ENCODE measurements around the gene ZNF814. TPM values are rescaled to one million over a fixed set of nuclear protein-coding genes. Genes with fewer than 3 reads are reported as not detected.

Gene ZNF814
- total RNA-seq: 9.1 and 13.6 TPM in 2 replicates

DNA sequence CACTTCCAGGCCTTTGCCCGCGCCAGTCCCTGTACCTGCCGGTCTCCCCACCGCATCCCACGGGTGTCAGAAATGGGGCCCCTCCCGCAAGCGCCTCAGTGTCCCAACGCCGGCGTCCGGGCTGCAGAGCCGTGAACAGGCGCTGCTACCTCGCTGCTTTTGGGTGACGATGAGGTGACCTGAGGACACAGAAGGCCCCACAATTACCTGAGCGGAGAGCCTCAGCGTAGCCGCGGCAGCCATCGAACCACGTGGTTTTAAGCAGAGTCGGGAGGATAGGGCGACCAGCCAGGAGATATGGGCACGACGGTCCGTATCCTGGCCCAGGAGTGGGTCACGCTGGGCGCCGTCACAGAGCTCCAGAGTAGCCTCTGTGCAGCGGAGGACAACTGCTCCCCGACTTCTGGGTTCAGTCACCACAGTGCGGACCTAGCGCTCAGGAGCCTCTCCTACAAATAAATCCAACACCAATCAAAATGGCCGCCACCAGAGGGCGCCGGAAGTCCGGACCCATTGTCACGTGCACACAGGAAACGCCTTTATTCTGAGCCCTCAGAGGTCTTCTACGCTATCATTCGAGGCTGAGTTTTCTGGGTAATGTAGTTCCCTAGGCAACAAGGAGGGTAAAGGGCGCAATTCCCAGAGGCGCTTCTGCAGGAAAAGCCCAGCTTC, at the start of gene ZNF814:
Gene ZNF814, minus strand, starts transcription at position 478 of the 672 bp plus-strand sequence. Its CDS starts 235 bp downstream, at position 243.

DNA sequence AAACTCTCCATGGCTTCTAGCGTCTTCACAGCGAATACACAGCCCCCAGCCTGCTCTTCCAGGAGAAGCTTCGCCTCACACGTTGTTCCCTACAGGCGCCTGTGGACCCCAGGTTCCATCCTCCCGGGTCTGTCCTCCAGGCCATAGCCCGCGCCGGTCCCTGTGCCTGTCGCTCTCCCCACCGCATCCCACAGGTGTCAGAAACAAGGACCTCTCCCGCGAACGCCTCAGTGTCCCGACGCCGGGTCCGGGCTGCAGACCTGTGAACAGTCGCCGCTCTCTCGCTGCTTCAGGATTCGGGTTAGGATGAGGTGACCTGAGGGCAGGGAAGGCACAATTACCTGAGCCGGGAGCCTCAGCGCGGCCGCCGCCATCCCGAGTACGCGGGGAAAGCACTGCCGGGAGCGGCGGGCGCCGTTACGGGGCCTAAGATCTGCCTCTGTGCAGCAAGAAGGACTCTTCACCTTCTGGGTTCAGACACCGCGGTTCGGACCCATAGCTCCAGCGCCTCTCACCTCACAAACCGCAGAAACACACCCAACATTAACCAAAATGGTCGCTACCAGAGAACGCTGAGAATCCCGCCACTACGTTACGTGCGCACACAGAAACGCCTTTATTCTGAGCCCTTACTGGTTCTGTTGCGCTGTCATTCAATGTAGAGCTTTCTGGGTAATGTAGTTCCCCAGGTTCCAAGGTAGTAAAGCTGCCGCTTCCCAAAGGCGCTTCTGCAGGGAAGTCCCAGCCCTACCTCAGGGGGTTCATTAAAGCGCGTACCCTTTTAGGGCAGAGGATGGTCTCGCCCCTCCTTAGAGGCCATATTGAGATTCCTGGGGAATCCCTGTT, 46.2 kb upstream of the ZNF814 start, which contains the start of gene ZNF418:
Gene ZNF418, minus strand, starts transcription at position 583 of the 846 bp plus-strand sequence. CDS start 1,580 bp downstream, outside the sequence.

DNA sequence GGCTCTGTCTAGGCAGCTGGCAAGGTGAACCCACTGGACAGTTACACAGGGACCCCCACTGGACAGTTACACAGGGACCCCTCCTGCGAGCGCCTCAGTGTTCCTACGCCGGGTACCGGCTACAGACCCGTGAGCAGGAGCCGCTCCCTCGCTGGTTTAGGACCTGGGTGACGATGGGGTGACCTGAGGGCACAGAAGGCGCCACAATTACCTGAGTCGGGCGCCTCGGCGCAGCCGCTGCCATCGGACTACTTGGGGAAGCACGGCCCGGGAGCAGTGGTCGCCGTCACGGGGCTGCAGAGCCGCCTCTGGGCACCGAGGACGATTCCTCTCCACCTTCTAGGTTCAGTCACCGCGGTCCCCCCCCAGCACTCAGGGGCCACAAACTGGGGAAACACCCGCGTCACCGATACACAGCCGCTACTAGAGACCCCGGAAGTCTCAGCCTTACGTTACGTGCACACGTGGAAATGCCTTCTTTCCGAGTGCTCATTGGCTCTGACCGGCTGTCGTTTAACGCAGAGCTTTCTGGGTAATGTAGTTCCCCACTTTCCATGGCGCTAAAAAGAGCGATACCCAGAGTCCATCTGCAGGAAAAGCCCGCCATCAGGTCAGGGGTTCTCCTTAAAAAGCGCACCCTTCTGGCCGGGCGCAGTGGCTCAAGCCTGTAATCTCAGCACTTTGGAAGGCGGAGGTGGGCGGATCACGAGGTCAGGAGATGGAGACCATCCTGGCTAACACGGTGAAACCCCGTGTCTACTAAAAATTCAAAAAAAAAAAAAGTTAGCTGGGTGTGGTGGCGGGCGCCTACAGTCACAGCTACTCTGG, 27.5 kb upstream of the ZNF814 start, which contains the start of gene ZNF417:
Gene ZNF417, minus strand, starts transcription at position 425 of the 828 bp plus-strand sequence. Its CDS starts 181 bp downstream, at position 244.

DNA sequence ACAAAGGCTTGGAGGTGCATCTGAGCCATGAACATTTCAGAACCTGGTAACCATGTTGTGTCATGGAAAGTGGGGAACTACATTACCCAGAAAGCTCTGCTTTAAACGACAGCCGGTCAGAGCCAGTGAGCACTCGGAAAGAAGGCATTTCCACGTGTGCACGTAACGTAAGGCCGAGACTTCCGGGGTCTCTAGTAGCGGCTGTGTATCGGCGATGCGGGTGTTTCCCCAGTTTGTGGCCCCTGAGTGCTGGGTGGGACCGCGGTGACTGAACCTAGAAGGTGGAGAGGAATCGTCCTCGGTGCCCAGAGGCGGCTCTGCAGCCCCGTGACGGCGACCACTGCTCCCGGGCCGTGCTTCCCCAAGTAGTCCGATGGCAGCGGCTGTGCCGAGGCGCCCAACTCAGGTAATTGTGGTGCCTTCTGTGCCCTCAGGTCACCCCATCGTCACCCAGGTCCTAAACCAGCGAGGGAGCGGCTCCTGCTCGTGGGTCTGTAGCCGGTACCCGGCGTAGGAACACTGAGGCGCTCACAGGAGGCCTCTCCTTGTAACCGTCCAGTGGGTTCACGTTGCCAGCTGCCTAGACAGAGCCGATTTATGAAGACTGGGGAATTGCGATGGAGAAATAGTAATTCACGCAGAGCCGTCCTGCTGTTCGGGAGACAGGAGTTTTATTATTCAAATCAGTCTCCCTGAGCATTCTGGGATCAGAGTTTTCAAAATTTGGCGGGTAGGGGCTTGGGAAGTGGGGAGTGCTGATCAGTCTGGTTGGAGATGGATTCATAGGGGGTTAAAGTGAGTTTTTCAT, 39.0 kb downstream of the ZNF814 start, which contains the start of gene ZNF587:
Gene ZNF587, plus strand, starts transcription at position 194 of the 808 bp plus-strand sequence. Its CDS starts 180 bp downstream, at position 374.

DNA sequence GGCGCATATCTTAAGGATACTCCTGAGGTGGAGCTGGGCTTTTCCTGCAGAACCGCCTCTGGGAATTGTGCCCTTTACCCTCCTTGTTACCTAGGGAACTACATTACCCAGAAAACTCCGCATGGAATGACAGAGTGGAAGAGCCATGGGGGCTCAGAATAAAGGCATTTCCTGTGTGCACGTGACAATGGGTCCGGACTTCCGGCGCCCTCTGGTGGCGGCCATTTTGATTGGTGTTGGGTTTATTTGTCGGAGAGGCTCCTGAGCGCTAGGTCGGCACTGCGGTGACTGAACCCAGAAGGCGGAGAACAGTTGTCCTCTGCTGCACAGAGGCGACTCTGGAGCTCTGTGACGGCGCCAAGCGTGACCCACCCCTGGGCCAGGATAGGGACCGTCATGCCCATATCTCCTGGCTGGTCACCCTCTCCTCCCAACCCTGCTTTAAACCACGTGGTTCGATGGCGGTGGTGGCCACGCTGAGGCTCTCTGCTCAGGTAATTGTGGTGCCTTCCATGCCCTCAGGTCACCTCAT, 58.7 kb downstream of the ZNF814 start, which contains the start of gene ZNF587B:
Gene ZNF587B, plus strand, starts transcription at position 229 of the 532 bp plus-strand sequence. Its CDS starts 230 bp downstream, at position 459.

DNA sequence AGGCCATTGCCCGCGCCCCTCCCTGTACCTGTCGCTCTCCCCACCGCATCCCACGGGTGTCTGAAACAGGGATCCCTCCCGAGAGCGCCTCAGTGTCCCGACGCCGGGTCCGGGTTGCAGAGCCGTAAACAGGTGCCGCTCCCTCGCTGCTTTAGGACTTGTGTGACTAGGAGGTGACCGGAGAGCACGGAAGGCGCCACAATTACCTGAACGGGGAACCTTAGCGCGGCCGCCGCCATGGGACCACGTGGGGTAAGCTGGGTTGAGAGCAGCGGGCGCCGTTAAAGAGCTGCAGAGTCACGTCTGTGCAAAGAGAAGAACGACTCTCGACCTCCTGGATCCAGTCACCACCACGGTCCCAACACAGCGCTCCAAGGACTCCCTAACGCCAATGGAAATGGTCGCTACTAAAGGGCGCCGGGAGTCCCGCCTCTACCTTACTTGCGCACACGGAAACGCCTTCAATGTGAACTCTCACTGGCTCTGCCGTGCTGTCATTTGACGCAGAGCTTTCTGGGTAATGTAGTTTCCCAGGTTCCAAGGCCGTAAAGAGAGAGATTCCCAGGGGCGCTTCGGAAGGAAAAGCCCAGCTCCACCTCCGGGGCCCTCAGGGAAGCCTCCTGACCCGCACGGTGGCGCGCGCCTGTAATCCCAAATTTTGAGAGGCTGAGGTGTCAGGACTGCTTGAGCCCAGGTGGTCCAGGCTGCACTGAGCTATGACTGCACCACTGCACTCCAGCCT, 74.2 kb downstream of the ZNF814 start, which contains the start of gene ZNF552:
Gene ZNF552, minus strand, starts transcription at position 409 of the 742 bp plus-strand sequence. Its CDS starts 170 bp downstream, at position 239.

Other genes with a start within 250 kb of the ZNF814 start
- not detected in 2 replicates for gene ZSCAN4, start 220.1 kb downstream of the ZNF814 start, total RNA-seq
- gene ZNF551, start 207.1 kb downstream of the ZNF814 start, total RNA-seq: 12.6 and 13.6 TPM in 2 replicates
- gene ZNF154, start 179.8 kb downstream of the ZNF814 start, total RNA-seq: 6.0 and 7.6 TPM in 2 replicates
- 9.6 and 10.1 TPM in 2 replicates for gene ZNF671, start 161.4 kb downstream of the ZNF814 start, total RNA-seq
- gene ZNF776, start 142.2 kb downstream of the ZNF814 start, total RNA-seq: 16.0 and 19.5 TPM in 2 replicates
- gene ZNF586, start 119.4 kb downstream of the ZNF814 start, total RNA-seq: 15.3 and 17.0 TPM in 2 replicates
- 4.5 and 6.0 TPM in 2 replicates for gene ZNF552, start 74.1 kb downstream of the ZNF814 start, total RNA-seq
- 25.1 and 29.4 TPM in 2 replicates for gene ZNF587B, start 58.7 kb downstream of the ZNF814 start, total RNA-seq
- 34.4 and 52.9 TPM in 2 replicates for gene ZNF587, start 39.2 kb downstream of the ZNF814 start, total RNA-seq
- gene ZNF417, start 27.6 kb upstream of the ZNF814 start, total RNA-seq: 17.0 and 21.9 TPM in 2 replicates
- gene ZNF418, start 46.4 kb upstream of the ZNF814 start, total RNA-seq: 3.9 and 6.3 TPM in 2 replicates
- 5.3 and 7.5 TPM in 2 replicates for gene ZNF256, start 58.7 kb upstream of the ZNF814 start, total RNA-seq
- gene C19orf18, start 85.5 kb upstream of the ZNF814 start, total RNA-seq: not detected in 2 replicates
- gene ZNF606, start 113.8 kb upstream of the ZNF814 start, total RNA-seq: 19.5 and 25.9 TPM in 2 replicates
- not detected in 2 replicates for gene ZSCAN1, start 145.0 kb upstream of the ZNF814 start, total RNA-seq
- 7.3 and 8.0 TPM in 2 replicates for gene ZNF135, start 170.2 kb upstream of the ZNF814 start, total RNA-seq
- gene ZSCAN18, start 209.2 kb upstream of the ZNF814 start, total RNA-seq: 59.3 and 61.7 TPM in 2 replicates